ENCODE results near the gene ADARB2. TPM values are rescaled to one million over a fixed set of nuclear protein-coding genes. Genes with fewer than 3 reads are reported as not detected.

ADARB2 gene
- total and polyA plus RNA-seq, 10 of the 15 experiments (the other 5 are each of a cell fraction or from before 2014, with no cell fraction given) = 0.02 to 4.1 (median 0.76) TPM

- no peak for TF ChIP-seq E4F1 (IDR thresholded peaks at IDR 0.05; ENCODE audit: borderline replicate concordance, partially characterized antibody)
These were observed 584.7 kb downstream of the ADARB2 start (continued) for GRCh38 chr10:1152386-1153250.

- H2AFZ ChIP-seq (ENCODE audit: control insufficient read depth, low read depth, low read length) = no peak overlapping the region
- POLR2A ChIA-PET = no interaction called here
- CTCF ChIA-PET = no interaction called here
- 13% methylated on average over 15 of the region's 15 CpGs for WGBS (ENCODE audit: insufficient coverage, insufficient replicate concordance, low lambda C conversion rate, missing lambda C conversion rate)
- BruUV-seq (replicated peaks) = no TSS peak
- intact Hi-C loops (cut with micrococcal nuclease; ENCODE audit: unreplicated experiment) = no loop called here
- RAD21 ChIA-PET (ENCODE audit: unreplicated experiment) = no interaction called here
- no peak for DNase-seq (ENCODE audit: low read depth, low spot score)
- no peaks in the 10 kb centered on the region for H3K4me1 ChIP-seq (ENCODE audit: control insufficient read depth, insufficient read depth, low read length)
- H3K79me2 ChIP-seq (ENCODE audit: control insufficient read depth, insufficient read depth, low read length) = no peaks in the 10 kb centered on the region
- H3K4me2 ChIP-seq (ENCODE audit: control insufficient read depth, insufficient read depth) = no peak overlapping the region
- ATAC-seq = peak; percentile 64
- H3K4me3 ChIP-seq = no peak overlapping the region
- in situ Hi-C loops (cut with MboI) = no loop called here
- no peak overlapping the region for H3K9ac ChIP-seq (ENCODE audit: control insufficient read depth, insufficient read depth, low read length)
- TF ChIP-seq NR2F1 (conservative IDR thresholded peaks at IDR 0.05) (no peak), MYC (IDR thresholded peaks at IDR 0.05; ENCODE audit: insufficient read depth, insufficient read length, insufficient replicate concordance, low read length, severe bottlenecking) (no peak)
- no peaks in the 10 kb centered on the region for H4K20me1 ChIP-seq (ENCODE audit: control insufficient read depth, insufficient read depth)
- SMC1A ChIA-PET (ENCODE audit: uncharacterized antibody, unreplicated experiment) = interaction anchor here (1.6 kb wide), 1 partner anchor 12 kb away, joined by 3 read pairs; no protein-coding TSS in a partner anchor
- no peak overlapping the region for H3K27ac ChIP-seq (ENCODE audit: control insufficient read depth, insufficient read depth)
- H3K36me3 ChIP-seq (ENCODE audit: control insufficient read depth in 2 of 2, insufficient read depth in 2 of 2, low read length in 1 of 2) = no peaks in the 10 kb centered on the region
- no peaks in the 10 kb centered on the region; the same call in 2 of the 3 replicates for H3K9me3 ChIP-seq (replicated peaks; ENCODE audit: control insufficient read depth, insufficient read depth, low read length)
- H3K27me3 ChIP-seq (replicated peaks in 1 of 2; ENCODE audit: control insufficient read depth in 2 of 2, insufficient read depth in 2 of 2, low read length in 1 of 2) = no peaks in the 10 kb centered on the region; a peak in 1 of 4 replicates
- no peak for FAIRE-seq
These were observed 586.0 kb downstream of the ADARB2 start for GRCh38 chr10:1151076-1152033.

All from GM12878 (cell line).